GM18951 (cell line): Measurements from ENCODE around the gene PET100.

Source experiments
- POLR2A ChIP-seq: IDR thresholded peaks from 4 replicates; pipeline ENCODE4 v1.6.1; 2011; ENCODE audit warnings: mild to moderate bottlenecking; ENCODE audit not compliant: insufficient read length, insufficient read depth; ENCODE audit errors: extremely low read depth
- in situ Hi-C: fragments of 300-500 bp; cut with MboI; formaldehyde crosslinking; loops from one replicate; pipeline ENCODE4 v1.12.0; 2022; ENCODE audit warnings: low sequenced_read_pairs, mixed read lengths, inconsistent platforms; ENCODE audit not compliant: unreplicated experiment

The PET100 gene

DNA sequence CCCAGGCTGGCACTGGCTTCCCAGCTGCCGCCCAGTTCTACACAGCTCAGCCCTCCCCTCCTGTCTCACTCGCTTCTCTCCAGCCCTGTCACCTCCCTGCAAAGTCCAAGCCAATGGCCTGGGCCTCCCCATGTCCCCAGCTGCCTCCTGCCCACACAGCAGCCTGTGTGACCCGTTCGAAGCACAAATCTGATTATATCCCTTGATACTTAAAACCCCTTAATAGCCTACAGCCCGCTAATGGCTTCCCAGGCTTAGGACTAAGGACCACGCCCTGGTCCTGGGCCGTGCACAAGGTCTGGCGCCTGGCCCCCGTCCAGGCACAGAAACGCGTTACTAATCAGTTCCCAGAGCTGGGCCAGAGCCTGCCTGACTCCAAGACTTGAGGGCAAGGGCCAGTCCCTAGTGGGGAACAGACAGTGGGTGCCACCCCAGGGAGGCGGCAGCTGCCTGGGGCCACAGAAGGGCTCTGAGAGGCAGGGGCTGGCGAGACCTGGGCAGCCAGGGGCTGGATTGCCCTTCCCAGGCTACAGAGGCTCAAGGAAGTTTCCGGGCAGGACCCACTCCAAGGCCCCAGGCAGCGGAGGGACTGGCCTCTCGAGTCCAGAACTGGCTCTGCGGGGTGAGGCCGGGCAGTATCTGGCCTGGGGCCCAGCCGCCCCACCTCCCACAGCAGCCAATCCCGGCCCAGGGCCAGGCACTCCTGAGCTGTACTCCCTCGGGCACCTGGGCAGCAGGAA is 10.7 kb upstream of the PET100 start:
- TF ChIP-seq POLR2A: no peak
- in situ Hi-C loops: no loop called here

DNA sequence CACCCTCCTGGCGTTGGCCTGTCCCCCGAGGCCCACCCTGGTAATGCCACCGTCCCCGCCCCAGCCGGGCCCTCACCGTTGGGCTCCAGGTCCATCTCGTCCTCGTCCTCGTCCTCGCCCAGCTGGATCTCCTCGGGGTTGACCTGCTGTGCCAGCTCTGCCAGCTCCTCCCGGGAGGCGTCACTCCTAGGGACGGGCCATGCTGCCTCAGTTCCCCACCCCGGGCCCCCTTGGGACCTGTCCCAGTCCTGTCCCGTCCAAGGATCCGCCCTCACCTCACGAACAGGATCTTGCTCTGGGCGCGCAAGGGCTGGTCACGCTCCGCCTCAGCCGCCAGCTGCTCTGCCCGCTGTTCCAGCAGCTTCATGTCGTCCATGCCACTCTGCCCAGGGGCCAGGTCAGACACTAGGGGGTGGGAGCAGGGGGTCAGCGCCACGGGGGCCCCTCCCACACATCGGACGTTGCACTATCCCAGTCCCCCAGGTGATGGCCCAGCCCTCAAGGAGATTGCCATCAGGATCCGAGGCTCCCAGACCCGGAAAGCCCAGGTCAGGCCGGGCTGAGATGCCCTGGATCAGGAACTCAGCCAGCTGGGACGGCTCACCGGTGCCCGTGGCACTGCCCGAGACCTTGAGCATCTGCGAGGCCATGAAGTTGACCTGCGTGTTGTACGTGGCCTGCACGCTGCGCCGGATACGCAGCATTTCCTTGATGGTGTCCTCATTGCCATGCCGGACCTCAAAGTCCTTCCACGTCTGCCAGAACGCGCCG is 9.7 kb upstream of the PET100 start:
- in situ Hi-C loops: no loop called here

DNA sequence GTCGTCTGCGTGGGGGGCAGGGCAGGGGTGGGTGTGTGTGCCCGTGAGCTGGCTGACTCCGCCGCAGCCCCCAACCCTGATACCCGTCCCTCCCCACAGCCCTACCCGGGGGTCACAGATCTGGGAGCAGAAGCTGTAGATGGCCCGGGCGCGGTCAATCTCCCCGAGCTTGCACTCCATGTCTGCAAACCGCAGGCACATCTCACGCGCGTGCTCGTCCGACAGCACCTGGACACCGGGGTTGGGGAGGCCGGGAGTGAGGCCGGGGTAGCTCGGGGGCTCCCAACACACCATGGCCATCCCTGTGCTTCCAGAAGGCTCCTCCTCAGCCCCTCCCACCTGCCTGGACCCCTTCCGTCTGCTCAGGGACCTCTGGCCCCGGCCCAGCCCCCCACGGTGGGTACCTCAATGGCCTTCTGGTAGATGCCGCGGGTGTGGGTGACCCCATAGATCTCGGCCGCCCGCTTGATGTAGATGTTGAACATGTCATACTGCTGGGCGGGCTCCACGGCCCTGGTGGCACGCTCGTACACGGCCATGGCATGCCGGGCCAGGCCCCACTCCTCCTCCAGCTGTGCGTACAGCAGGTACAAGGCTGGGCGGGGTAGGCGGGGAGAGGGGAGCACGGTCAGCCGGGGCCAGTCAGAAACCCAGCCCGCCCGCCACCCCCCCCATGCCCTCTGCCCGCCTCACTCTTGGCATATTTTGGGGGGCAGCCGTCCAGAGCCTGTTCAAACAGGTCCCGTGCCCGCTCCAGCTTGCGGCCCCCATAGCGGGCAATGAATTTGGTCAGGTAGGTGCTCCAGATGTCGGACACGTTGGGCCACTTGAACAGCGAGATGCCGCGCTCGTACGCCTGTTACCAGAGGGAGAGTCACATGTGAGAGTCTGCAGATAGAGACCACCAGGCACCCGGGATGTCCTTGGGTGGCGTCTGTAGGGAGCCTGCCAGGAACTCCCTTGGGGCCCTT is 8.9 kb upstream of the PET100 start:
- in situ Hi-C loops: no loop called here

More for the DNA sequence above, 9.7 kb upstream of the PET100 start:
- TF ChIP-seq POLR2A: no peak

DNA sequence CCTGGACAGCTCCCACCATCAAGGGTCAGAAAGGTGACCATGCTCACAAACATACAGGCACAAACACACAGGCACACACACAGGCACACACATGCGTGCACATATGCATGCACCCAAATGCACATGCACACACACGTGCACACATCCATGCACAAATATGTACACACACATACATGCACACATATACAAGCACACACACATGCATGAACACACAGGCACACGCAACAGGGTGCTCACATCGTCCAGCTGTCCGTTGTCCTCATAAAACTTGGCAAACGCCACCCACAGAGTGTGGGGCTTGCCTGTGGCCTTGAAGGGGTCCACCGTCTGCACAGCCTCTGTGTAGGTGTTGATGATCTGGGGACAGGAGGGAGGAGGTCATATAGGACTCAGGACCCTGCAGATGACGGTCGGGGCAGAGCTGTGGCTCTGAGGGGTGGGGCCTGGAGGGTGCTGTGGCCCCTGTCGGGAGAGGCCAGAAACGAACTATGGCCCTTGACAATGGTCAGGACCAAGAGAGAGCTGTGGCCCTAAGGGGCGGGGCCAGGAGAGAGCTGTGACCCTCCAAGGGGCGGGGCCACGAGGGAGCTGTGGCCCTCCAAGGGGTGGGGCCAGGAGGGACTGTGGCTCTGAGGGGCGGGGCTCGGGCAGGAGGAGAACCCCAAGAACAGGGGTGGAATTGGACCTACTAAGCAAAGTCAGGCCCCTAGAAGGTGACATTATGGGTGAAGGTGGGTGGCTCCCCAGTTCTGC is 6.5 kb upstream of the PET100 start:
- in situ Hi-C loops: no loop called here
- TF ChIP-seq POLR2A: no peak

More for the DNA sequence above, 8.9 kb upstream of the PET100 start:
- no peak for TF ChIP-seq POLR2A

DNA sequence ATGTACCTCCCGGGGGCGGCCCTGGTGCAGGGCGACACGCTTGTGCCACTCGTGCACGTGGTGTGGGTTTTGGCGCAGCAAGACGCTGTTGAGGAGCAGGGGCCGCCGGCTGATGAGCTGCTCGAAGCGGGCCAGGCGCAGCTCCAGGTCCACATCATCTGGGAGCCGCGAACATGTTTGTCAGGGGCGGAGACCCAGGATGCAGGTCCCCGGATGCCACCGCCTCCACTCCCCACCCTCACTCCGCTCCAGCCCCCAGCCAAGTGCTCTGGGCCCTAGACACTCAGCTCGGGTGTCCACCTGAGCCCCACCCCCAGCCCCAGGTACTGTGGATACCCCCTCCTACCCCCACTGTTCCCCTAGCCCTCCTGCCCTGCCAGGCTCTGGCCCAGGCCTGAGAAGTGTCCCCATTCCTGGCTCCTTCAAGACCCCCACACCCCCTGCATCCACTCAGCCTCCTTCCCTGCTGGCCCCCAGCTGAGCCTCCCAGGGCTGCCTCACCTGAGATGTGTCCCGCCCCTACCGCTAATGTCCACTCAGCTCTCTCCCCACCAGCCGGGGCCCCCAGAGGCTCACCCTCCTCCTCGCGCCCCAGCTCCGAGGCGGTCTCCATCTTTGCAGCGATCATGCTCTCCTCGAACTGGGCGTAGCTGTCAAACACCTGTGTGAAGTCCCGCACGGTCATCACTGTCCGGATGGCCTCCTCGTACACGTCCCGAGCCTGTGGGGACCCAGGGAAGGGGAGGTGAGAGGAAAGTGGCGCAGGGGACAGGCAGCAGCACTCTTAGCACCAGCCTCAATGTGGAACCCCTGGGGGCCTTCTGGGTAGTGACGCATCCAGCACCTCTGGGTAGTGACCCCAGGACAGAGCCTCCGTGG is 5.6 kb upstream of the PET100 start:
- no peak for TF ChIP-seq POLR2A

DNA sequence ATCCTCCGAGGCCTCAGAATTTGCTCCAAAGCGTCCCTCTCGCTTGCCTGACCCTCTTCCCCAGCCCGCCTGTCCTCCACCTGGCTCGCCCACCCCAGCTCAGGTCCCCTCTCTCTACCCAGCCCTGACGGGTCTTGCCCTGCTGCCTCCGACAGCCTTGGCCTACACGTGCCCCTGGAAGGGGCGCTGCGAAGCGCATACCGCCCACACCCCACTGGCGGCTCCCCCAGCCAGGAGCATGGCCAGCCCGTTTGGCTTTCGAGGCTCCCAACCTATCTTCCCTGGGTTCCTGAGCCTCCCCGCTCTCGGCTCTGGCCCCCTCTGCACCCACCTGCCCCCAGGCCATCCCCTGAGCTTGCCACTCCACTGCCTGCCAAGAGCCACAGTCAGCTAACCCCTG is 4.8 kb upstream of the PET100 start:
- no peak for TF ChIP-seq POLR2A
- in situ Hi-C loops: no loop called here

More for the DNA sequence above, 5.6 kb upstream of the PET100 start:
- in situ Hi-C loops: no loop called here

DNA sequence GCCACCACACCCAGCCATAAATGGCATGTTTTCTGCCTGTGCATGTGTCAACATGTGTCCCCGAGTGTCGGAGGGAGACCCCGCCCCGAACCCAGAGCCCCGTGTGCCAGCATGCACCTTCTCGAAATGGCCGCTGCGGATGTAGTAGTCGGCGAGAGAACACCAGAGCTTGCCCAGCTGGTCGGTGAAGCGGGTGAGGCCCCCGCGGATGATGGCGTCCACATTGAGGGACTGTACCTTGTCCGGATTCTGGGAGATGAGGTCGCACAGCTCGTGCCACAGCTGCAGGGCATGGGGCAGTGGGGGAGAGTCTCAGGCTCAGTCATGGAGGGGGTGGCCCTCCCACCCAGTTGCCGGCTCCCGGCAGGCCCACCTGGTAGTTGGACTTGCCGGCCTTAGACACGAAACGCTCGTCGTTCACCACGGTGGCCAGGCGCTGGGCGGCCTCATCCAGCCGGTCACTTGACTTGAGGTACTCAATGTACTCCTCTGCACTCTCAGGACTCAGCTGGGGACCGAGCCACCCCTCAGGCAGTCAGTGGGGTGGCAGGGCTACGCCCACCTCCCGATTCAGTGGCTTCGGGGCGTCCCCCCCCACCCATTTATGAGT is 3.7 kb upstream of the PET100 start:
- TF ChIP-seq POLR2A: no peak

DNA sequence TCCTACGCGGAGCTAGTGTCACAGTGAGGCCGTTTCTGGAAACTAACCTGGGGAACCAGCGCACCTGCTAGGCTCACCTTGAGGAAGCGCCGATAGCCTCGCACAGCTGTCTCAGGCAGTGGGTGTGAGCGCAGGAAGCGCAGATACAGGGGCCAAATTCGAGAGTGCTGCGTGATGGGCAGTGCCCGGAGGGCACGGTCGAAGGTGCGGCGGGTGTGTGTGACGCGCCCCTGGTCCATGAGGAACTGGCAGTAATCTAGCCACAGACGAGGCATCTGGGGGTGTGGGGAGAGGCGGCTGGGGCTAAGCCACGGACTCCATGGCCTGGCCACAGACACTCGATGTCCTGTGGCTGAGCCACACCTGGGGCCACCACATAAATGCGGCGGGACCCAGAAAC is 2.4 kb upstream of the PET100 start:
- no peak for TF ChIP-seq POLR2A
- in situ Hi-C loops: no loop called here

More for the DNA sequence above, 3.7 kb upstream of the PET100 start:
- in situ Hi-C loops: no loop called here

DNA sequence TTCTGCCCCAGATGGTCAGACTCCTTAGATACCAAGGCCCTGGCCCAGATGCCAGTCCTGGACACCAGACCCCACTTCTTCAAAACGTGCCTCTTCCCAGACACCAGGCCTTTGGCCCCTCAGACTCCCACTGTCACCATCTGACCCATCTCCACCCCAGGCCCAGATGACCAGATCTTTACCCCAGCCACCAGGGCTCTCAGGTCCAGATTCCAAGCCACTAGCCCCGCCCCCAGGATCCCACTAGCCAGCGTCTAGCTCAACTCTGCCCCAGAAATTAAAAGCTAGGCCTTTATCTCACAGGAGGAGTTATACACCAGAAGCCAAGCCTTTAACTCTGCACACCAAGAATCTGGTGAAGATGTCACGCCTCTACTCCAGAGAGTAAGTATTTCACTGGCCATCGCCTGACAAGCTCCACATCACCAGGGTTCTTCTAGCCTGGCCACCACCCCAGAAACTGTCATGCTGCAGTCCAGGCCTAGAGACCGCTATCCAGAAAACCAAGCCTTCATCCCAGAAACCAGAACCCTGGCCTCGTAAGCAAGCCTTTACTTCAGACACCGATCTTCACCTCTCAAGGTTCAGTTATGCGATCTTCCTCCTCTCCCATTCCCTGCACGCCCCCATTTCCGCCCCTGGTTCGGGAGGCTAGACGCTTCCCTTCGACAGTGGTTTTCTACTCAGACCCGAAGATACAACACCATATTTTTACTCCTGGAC is 843 bp upstream of the PET100 start:
- TF ChIP-seq POLR2A: no peak
- in situ Hi-C loops: no loop called here

DNA sequence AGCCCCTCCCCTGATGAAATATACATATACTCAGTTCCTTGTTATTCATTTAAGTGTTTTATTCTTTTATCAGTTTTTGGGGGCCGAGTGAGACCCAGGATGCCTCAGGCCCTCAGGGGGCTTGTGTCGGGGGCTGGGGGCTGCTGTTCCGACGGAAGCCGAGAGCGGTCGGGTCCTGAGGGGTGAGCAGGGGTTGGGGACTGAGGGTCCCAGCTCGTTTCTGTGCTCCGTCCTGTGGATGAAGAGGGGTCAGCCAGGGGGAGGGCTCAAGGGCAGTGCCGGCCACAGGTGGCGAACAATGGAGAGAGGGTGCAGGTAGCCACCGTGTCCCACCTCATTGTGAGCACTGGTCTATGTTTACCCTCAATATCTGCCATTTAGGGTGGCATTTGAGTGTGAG is 2.0 kb downstream of the PET100 start:
- no peak for TF ChIP-seq POLR2A
- in situ Hi-C loops: no loop called here
